Activated B cell treated with CpG ODN at 0.5 μM for 24 hours (primary cell): ENCODE measurements around the gene TMPRSS5. TPM values are rescaled to one million over a fixed set of nuclear protein-coding genes. Genes with fewer than 3 reads are reported as not detected.
"Not testable (repeated sequence)": the region's sequence is repeated elsewhere in the genome, so short reads cannot be mapped to it uniquely, and the experiment has no call there.

Experiments
- ATAC-seq: fragments of 200-7000 bp; cut with Tn5 transposase; one replicate; pipeline ENCODE4 v1.10.0; 2021; ENCODE audit warnings: low read depth, mild to moderate bottlenecking, moderate library complexity
- CTCF ChIA-PET: fragments of 350-600 bp; sonication (Branson Sonifier 250); formaldehyde crosslinking; loops from one replicate; lab custom pipeline; 2021; ENCODE audit warnings: antibody characterized with exemption; lab: Charles Lee
- POLR2A ChIA-PET: fragments of 350-600 bp; sonication (Branson Sonifier 250); formaldehyde crosslinking; loops from one replicate; lab custom pipeline; 2021; ENCODE audit warnings: antibody characterized with exemption; lab: Charles Lee
- DNase-seq: peaks from one replicate; pipeline ENCODE4 v3.0.0; 2022
- H3K27ac Mint-ChIP-seq: one replicate; pipeline ENCODE4 v1.8.0; 2020; ENCODE audit warnings: mixed read lengths
- H3K27me3 Mint-ChIP-seq: one replicate; pipeline ENCODE4 v1.8.0; 2021; ENCODE audit warnings: mixed read lengths
- H3K36me3 Mint-ChIP-seq: one replicate; pipeline ENCODE4 v1.8.0; 2021; ENCODE audit warnings: low read depth, mixed read lengths
- H3K4me1 Mint-ChIP-seq: one replicate; pipeline ENCODE4 v1.8.0; 2021; ENCODE audit warnings: mixed read lengths
- H3K4me3 Mint-ChIP-seq: one replicate; pipeline ENCODE4 v1.8.0; 2020; ENCODE audit warnings: mild to moderate bottlenecking, mixed read lengths
- H3K9me3 Mint-ChIP-seq: one replicate; pipeline ENCODE4 v1.8.0; 2020; ENCODE audit warnings: mixed read lengths
- CTCF ChIP-seq: fragments of 200-600 bp; IDR thresholded peaks from one replicate; pipeline ENCODE4 v1.8.0; 2022; ENCODE audit warnings: antibody characterized with exemption, mild to moderate bottlenecking
- intact Hi-C: fragments of 100-400 bp; cut with micrococcal nuclease; formaldehyde crosslinking; loops from one replicate; pipeline ENCODE4 v1.15.1; 2024
- total RNA-seq: library from RNA; stranded (reverse); gene quantifications from 2 replicates; pipeline ENCODE4 v1.2.3, GENCODE V29; 2022

TMPRSS5 gene
- total RNA-seq, 1 donor from 2014 or later, result 3.1 TPM

GRCh38 chr11:113675565-113675964 is 30.5 kb downstream of the TMPRSS5 start:
- H3K27me3 Mint-ChIP-seq, result peaks cover 9% of the 10 kb centered on the region
- ChIA-PET POLR2A (no interaction called here), CTCF (no interaction called here)
- ATAC-seq (no peak), DNase-seq (no peak)
- H3K27ac Mint-ChIP-seq, result no peak overlapping the region
- H3K36me3 Mint-ChIP-seq, result no peaks in the 10 kb centered on the region
- no peak for TF ChIP-seq CTCF
- no peaks in the 10 kb centered on the region for H3K4me1 Mint-ChIP-seq
- intact Hi-C loops, result no loop called here
- no peaks in the 10 kb centered on the region for H3K9me3 Mint-ChIP-seq
- H3K4me3 Mint-ChIP-seq, result no peak overlapping the region

- DNase-seq, result no peak
- Mint-ChIP-seq H3K36me3 (no peaks in the 10 kb centered on the region), H3K27me3 (peaks cover 9% of the 10 kb centered on the region), H3K9me3 (no peaks in the 10 kb centered on the region), H3K4me1 (no peaks in the 10 kb centered on the region), H3K4me3 (no peak overlapping the region), H3K27ac (no peak overlapping the region)
- ATAC-seq, result no peak
- CTCF ChIA-PET, result no interaction called here
- intact Hi-C loops, result no loop called here
- TF ChIP-seq CTCF, result no peak
- POLR2A ChIA-PET, result no interaction called here
These were observed 31.0 kb downstream of the TMPRSS5 start for GRCh38 chr11:113675003-113675561.

GRCh38 chr11:113674397-113674685 is 31.8 kb downstream of the TMPRSS5 start:
- ChIA-PET POLR2A (no interaction called here), CTCF (no interaction called here)
- Mint-ChIP-seq H3K27ac (no peak overlapping the region), H3K9me3 (no peaks in the 10 kb centered on the region), H3K27me3 (peaks cover 6% of the 10 kb centered on the region), H3K4me3 (no peak overlapping the region), H3K36me3 (no peaks in the 10 kb centered on the region), H3K4me1 (no peaks in the 10 kb centered on the region)
- TF ChIP-seq CTCF, result no peak
- DNase-seq (no peak), ATAC-seq (no peak)
- intact Hi-C loops, result no loop called here

- H3K4me3 Mint-ChIP-seq, result no peak overlapping the region
- intact Hi-C loops, result no loop called here
- H3K27me3 Mint-ChIP-seq, result peaks cover 7% of the 10 kb centered on the region
- no peaks in the 10 kb centered on the region for H3K36me3 Mint-ChIP-seq
- H3K4me1 Mint-ChIP-seq, result no peaks in the 10 kb centered on the region
- DNase-seq, result no peak
- TF ChIP-seq CTCF, result no peak
- H3K9me3 Mint-ChIP-seq, result no peaks in the 10 kb centered on the region
- CTCF ChIA-PET, result no interaction called here
- no peak overlapping the region for H3K27ac Mint-ChIP-seq
- ATAC-seq, result no peak
- POLR2A ChIA-PET, result no interaction called here
These were observed 32.3 kb downstream of the TMPRSS5 start for GRCh38 chr11:113673550-113674396.

- H3K36me3 Mint-ChIP-seq, H3K27me3 Mint-ChIP-seq, H3K9me3 Mint-ChIP-seq, DNase-seq, intact Hi-C loops, H3K4me1 Mint-ChIP-seq, CTCF ChIA-PET, H3K4me3 Mint-ChIP-seq, ATAC-seq, POLR2A ChIA-PET, H3K27ac Mint-ChIP-seq: not testable (repeated sequence)
These were observed 34.2 kb downstream of the TMPRSS5 start for GRCh38 chr11:113671914-113672313.
